HG03469 (cell line): ENCODE measurements around the gene MEF2A.

Source experiments
- ATAC-seq: cut with Tn5 transposase; IDR thresholded peaks from one replicate; pipeline ENCODE4 v1.9.1; 2021; ENCODE audit warnings: mild to moderate bottlenecking, moderate library complexity, moderate number of reproducible peaks; ENCODE audit not compliant: unreplicated experiment

Gene MEF2A

DNA sequence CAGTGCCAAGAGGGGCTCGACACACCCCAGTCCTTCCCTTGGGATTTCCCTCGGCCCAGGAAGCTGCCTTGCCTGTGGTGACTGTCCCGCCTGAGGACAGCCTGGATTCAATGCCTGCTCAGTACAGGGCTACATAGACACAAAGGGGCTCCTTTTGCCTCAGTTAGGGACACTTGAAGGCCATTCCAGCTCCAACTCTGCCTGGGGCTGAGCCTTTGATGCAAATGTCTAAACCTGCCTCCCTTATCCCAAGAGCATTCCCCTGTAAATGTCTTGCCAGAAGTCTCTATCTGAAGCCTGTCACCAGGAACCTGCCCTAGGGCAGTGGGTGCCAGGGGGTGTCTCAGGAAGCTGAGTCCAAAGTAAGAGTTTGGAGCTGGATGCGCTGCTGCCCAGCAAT is 186.8 kb downstream of the MEF2A start:
- no peak for ATAC-seq

DNA sequence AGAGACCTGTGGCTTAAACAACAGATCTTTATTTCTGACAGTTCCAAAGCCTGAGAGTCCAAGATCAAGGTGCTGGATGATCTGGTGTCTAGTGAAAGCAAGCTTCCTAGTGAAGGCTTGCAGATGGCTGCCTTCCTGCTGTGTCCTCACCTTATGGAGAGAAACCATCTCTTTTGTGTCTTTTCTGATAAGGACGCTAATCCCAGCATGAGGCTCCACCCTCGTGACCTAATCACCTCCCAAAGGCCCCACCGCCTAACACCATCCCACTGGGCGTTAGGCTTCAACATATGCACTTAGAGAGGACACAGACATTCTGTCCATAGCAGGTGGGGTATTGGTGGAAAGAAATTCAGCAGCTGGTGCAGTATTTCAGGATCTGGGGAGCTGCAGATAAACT is 187.3 kb downstream of the MEF2A start:
- no peak for ATAC-seq

DNA sequence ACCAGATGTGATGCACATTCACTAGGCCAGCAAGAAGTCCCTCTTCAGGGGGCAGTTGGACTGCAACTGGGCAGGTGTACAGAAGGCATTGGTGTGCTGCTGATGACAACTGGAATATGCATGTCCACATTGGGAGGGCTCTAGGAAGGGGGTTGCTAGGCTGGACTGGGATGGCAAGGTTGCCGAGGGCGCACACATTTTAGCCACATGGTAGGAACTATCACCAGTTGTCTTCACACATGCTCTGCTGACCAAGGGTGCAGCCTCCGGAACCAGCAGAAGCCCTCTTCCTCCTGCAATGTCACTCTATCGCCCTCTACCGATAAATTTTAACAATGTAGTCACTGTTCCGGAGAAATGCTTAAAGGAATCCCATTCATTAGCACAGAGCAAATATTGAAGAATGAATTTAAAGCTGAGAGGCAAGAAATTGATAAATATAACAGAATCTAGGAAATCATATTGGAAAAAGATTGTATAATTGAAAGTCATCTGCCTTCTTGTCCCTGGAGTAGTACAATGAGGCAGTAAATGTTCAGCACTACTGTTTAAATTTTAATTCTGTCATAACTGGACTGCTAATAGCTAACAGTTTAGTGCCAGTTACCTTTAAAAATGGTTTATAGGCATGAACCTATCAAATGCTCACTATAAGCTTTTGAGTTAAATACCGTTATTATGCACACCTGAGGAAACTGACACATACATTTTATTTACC is 190.1 kb downstream of the MEF2A start:
- ATAC-seq: peak; percentile 83

DNA sequence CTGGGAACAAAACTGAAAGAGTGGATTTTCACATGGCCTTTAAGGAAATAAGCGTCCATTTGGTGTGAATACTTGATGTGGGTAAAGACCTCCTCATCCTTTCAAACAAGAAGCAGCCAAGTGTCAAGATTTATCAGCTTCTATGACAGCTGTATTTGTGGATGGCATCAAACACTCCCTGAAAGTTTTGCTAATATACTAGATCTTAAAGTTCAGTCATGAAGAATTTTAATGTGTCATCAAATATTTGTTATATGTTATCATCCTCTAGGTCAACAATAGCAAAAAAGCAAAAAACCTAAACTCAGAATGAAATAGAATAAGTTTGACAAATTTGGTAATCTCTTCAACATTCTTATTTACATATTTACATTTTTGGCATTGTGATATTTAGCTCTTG is 196.5 kb downstream of the MEF2A start:
- ATAC-seq: no peak

DNA sequence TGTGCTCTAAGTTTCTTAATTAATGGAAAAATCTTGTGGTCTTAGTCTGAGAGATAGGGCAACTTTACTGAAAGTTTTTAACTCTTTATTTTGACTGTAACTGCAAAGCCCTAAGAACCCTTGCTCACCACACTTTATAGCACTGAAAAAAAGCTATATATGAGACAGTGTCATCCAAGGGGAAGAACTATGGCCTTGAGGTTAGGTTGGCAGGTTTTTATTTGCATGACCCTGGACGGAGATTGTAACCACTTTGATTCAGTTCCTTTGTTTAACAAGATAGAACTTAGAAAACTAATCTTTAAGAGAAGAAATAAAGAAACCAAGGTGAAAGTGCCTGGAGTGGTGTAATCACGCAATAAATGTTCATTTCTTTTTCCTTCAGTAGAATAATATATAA is 198.0 kb downstream of the MEF2A start:
- ATAC-seq: no peak

DNA sequence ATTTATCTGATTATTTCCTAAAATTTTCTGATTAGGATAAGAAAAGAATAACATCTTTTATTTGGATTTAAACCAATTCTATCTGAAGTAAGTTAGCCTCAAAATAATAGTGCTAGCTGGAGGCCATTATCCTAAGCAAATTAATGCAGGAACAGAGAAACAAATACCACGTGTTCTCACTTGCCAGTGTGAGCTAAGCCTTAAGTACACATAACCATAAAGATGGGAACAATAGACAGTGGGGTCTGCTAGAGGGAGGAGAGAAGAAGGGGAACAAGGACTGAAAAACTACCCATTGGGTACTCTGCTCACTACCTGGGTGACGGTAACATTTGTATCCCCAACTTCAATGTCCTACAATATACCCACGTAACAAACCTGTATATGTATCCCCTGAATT is 198.7 kb downstream of the MEF2A start:
- ATAC-seq: no peak
